K562 (cell line): ENCODE results near the gene MFSD8. TPM values are rescaled to one million over a fixed set of nuclear protein-coding genes. Genes with fewer than 3 reads are reported as not detected.

Experiments used
- ATF1 ChIP-seq, 2 experiments: fragments of 450-650 bp in 1 of 2; IDR thresholded peaks; 2 replicates each; pipeline ENCODE4 v1.6.1; 2016; ENCODE audit warnings: missing compliant biosample characterization in 1 of 2, missing genetic modification characterization in 1 of 2
- C11orf30 ChIP-seq: fragments of 450-650 bp; IDR thresholded peaks from 2 replicates; pipeline ENCODE4 v1.6.1; 2016; ENCODE audit warnings: low read depth, mild to moderate bottlenecking
- CUX1 ChIP-seq: fragments of 200-800 bp; sonication (Bioruptor generic); IDR thresholded peaks from 2 replicates; pipeline ENCODE4 v1.6.1; 2016; ENCODE audit warnings: missing genetic modification characterization, missing compliant biosample characterization
- ELF1 ChIP-seq: fragments of 200-800 bp; sonication (Bioruptor generic); IDR thresholded peaks from 2 replicates; pipeline ENCODE4 v1.6.1; 2016; ENCODE audit warnings: missing genetic modification characterization, missing compliant biosample characterization
- ESRRB ChIP-seq: fragments of 250-450 bp; sonication (Bioruptor Pico); IDR thresholded peaks from 2 replicates; pipeline ENCODE4 v1.5.0; 2020; ENCODE audit warnings: mild to moderate bottlenecking, moderate library complexity, borderline replicate concordance
- ETS2 ChIP-seq: IDR thresholded peaks from 2 replicates; pipeline ENCODE4 v1.6.1; 2016; ENCODE audit warnings: borderline replicate concordance, missing genetic modification characterization, mild to moderate bottlenecking, moderate library complexity, missing compliant biosample characterization; ENCODE audit not compliant: poor library complexity, severe bottlenecking
- FOXJ3 ChIP-seq: sonication (generic); formaldehyde crosslinking; IDR thresholded peaks from 2 replicates; pipeline ENCODE4 v1.4.0; 2020; ENCODE audit warnings: mild to moderate bottlenecking, missing genetic modification reagents
- HDAC1 ChIP-seq, 2 experiments: fragments of 450-650 bp; IDR thresholded peaks; 2 replicates each; pipeline ENCODE4 v1.6.1; 2016 to 2017; ENCODE audit warnings: inconsistent platforms in 1 of 2, mild to moderate bottlenecking in 1 of 2, moderate library complexity in 1 of 2
- HMG20B ChIP-seq: fragments of 250-450 bp; sonication (Bioruptor Pico); IDR thresholded peaks from 2 replicates; pipeline ENCODE4 v1.5.0; 2021; ENCODE audit warnings: mild to moderate bottlenecking
- HNRNPK ChIP-seq: fragments of 200-400 bp; formaldehyde crosslinking; IDR thresholded peaks from one replicate; pipeline ENCODE4 v1.6.1; 2018; ENCODE audit warnings: mild to moderate bottlenecking, low read depth, low read length; ENCODE audit not compliant: poor library complexity, severe bottlenecking
- HNRNPL ChIP-seq: fragments of 200-400 bp; formaldehyde crosslinking; IDR thresholded peaks from 2 replicates; pipeline ENCODE4 v1.6.1; 2017; ENCODE audit warnings: low read depth, mild to moderate bottlenecking, low read length
- KLF16 ChIP-seq: IDR thresholded peaks from 2 replicates; pipeline ENCODE4 v1.6.1; 2016; ENCODE audit warnings: antibody characterized with exemption
- NBN ChIP-seq: fragments of 450-650 bp; IDR thresholded peaks from 2 replicates; pipeline ENCODE4 v1.6.1; 2016; ENCODE audit warnings: low read depth, mild to moderate bottlenecking
- NELFE ChIP-seq: IDR thresholded peaks from 2 replicates; pipeline ENCODE4 v1.6.1; 2011; ENCODE audit warnings: mild to moderate bottlenecking; ENCODE audit not compliant: insufficient read depth, insufficient read length
- PHF20 ChIP-seq: fragments of 450-650 bp; IDR thresholded peaks from 2 replicates; pipeline ENCODE4 v1.6.1; 2018; ENCODE audit not compliant: partially characterized antibody
- SIRT6 ChIP-seq: IDR thresholded peaks from one replicate; pipeline ENCODE4 v1.6.1; 2012; ENCODE audit warnings: low read depth, mild to moderate bottlenecking, control low read depth, inconsistent platforms, low read length, moderate library complexity
- SMAD2 ChIP-seq: fragments of 150-350 bp; IDR thresholded peaks from 2 replicates; pipeline ENCODE4 v1.6.1; 2014; ENCODE audit warnings: low read depth, mild to moderate bottlenecking, low read length
- ZKSCAN1 ChIP-seq: fragments of 150-350 bp; IDR thresholded peaks from 2 replicates; pipeline ENCODE4 v1.6.1; 2016; ENCODE audit warnings: low read depth, low read length
- ZNF24 ChIP-seq: fragments of 450-650 bp; IDR thresholded peaks from 2 replicates; pipeline ENCODE4 v1.6.1; 2016
- ZNF282 ChIP-seq: sonication (generic); formaldehyde crosslinking; IDR thresholded peaks from 2 replicates; pipeline ENCODE4 v1.8.1; 2023; ENCODE audit warnings: missing genetic modification reagents
- polyA plus RNA-seq, 8 experiments: library from polyadenylated mRNA; depleted of rRNA in 4 of 8; stranded (reverse) in 5 of 8; unstranded in 3 of 8; fragments of >200 nt; fragmentation: Nextera tagmentation in 2 of 8; fragmentation: Illumina TruSeq in 1 of 8; extraction: Ambion mirVana in 2 of 8; extraction: Trizol in 1 of 8; gene quantifications; 2 replicates each; pipeline versions ENCODE4 v1.2.1 to v1.2.3, GENCODE V29; 2011 to 2014; ENCODE audit warnings: inconsistent platforms in 1 of 8, missing spikeins in 1 of 8
- total RNA-seq, 7 experiments: library from RNA; depleted of rRNA in 6 of 7; stranded (reverse); fragments of >200 nt in 6 of 7; fragmentation: Illumina TruSeq in 2 of 7; extraction: Trizol in 2 of 7; gene quantifications; 2 replicates each; pipeline versions ENCODE4 v1.2.1 to v1.2.3, GENCODE V29; 2011 to 2021; ENCODE audit warnings: low replicate concordance in 1 of 7
- TF ChIP-seq, protein P1 (sequence below): fragments of 450-650 bp; IDR thresholded peaks from 2 replicates; pipeline ENCODE4 v1.6.1; 2016; ENCODE audit warnings: antibody characterized with exemption
- TF ChIP-seq, protein P2 (sequence below): fragments of 450-650 bp; IDR thresholded peaks from 2 replicates; pipeline ENCODE4 v1.6.1; 2017; ENCODE audit warnings: mild to moderate bottlenecking, moderate library complexity

MFSD8 gene
- total and polyA plus RNA-seq, 9 of the 15 experiments (the other 6 are each of a cell fraction or from before 2014, with no cell fraction given), result 7.0 to 27.2 (median 18.7) TPM

GRCh38 chr4:127965062-127965802 is at the start of gene MFSD8, which contains the start of gene ABHD18 (continued):
- TF ChIP-seq, protein P1, sequence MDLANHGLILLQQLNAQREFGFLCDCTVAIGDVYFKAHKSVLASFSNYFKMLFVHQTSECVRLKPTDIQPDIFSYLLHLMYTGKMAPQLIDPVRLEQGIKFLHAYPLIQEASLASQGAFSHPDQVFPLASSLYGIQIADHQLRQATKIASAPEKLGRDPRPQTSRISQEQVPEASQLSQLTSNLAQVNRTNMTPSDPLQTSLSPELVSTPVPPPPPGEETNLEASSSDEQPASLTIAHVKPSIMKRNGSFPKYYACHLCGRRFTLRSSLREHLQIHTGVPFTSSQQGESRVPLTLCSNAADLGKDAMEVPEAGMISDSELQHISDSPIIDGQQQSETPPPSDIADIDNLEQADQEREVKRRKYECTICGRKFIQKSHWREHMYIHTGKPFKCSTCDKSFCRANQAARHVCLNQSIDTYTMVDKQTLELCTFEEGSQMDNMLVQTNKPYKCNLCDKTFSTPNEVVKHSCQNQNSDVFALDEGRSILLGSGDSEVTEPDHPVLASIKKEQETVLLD, result peak; percentile 94
- TF ChIP-seq ZNF24, result no peak
- peak; percentile 73 for TF ChIP-seq PHF20
- peak; percentile 49; the same call in 1 of the 2 replicates for TF ChIP-seq ZKSCAN1
- TF ChIP-seq ELF1 (tag), result peak; percentile 84
- peak; percentile 87 for TF ChIP-seq C11orf30
- no peak for TF ChIP-seq ETS2 (tag)
- TF ChIP-seq SIRT6, result no peak
- peak in 1 of 2 experiments; percentile 14; a peak in 1 of 4 replicates for TF ChIP-seq HDAC1 (IDR thresholded peaks at IDR 0.05)
- no peak for TF ChIP-seq ESRRB (CRISPR knock-in tag)
- TF ChIP-seq NBN, result peak; percentile 93
- TF ChIP-seq SMAD2, result no peak
- no peak for TF ChIP-seq ATF1 (CRISPR knock-in tag; IDR thresholded peaks at IDR 0.05)
- TF ChIP-seq ATF1 (tag; IDR thresholded peaks at IDR 0.05), result peak; percentile 87
- TF ChIP-seq HMG20B (CRISPR knock-in tag), result no peak
- TF ChIP-seq HNRNPK, result no peak
- TF ChIP-seq, protein P2, sequence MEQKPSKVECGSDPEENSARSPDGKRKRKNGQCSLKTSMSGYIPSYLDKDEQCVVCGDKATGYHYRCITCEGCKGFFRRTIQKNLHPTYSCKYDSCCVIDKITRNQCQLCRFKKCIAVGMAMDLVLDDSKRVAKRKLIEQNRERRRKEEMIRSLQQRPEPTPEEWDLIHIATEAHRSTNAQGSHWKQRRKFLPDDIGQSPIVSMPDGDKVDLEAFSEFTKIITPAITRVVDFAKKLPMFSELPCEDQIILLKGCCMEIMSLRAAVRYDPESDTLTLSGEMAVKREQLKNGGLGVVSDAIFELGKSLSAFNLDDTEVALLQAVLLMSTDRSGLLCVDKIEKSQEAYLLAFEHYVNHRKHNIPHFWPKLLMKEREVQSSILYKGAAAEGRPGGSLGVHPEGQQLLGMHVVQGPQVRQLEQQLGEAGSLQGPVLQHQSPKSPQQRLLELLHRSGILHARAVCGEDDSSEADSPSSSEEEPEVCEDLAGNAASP, result no peak
- no peak for TF ChIP-seq ZNF282
- TF ChIP-seq KLF16, result 0 out of 2 replicates have a peak, but pooled peaks have one; percentile 10
- no peak for TF ChIP-seq FOXJ3 (CRISPR knock-in tag)
- no peak for TF ChIP-seq NELFE
- no peak for TF ChIP-seq CUX1 (CRISPR knock-in tag)
- TF ChIP-seq HNRNPL, result peak; percentile 41; the same call in 1 of the 2 replicates
